ENCODE measurements around the gene BACH2. TPM values are rescaled to one million over a fixed set of nuclear protein-coding genes. Genes with fewer than 3 reads are reported as not detected.

BACH2 gene
- total RNA-seq, 2 donors from 2014 or later = 5.2 to 5.7 TPM

GRCh38 chr6:90250405-90250804 lies 46.2 kb downstream of the BACH2 start:
- no peak for TF ChIP-seq CTCF (IDR thresholded peaks at IDR 0.05)
- no peak for TF ChIP-seq POLR2A (IDR thresholded peaks at IDR 0.05)
- TF ChIP-seq POLR2AphosphoS5 (IDR thresholded peaks at IDR 0.05) = no peak
- Histone ChIP-seq H3K27ac (no peak overlapping the region), H3K4me1 (replicated peaks) (no peaks in the 10 kb centered on the region), H3K27me3 (replicated peaks; ENCODE audit: insufficient read depth) (no peaks in the 10 kb centered on the region), H3K9me3 (no peaks in the 10 kb centered on the region), H3K36me3 (no peaks in the 10 kb centered on the region), H3K4me3 (no peak overlapping the region)
- WGBS = 90% methylated on average over 2 of the region's 2 CpGs
- DNase-seq (ENCODE audit: low spot score) = no peak
- intact Hi-C loops (cut with DNase I) = no loop called here

GRCh38 chr6:90249458-90249857 lies 47.2 kb downstream of the BACH2 start:
- 97% methylated on average over 8 of the region's 8 CpGs for whole genome bisulfite sequencing
- intact Hi-C loops (cut with DNase I) = no loop called here
- Histone ChIP-seq H3K4me1 (replicated peaks) (no peaks in the 10 kb centered on the region), H3K4me3 (no peak overlapping the region), H3K27ac (no peak overlapping the region), H3K9me3 (no peaks in the 10 kb centered on the region), H3K27me3 (replicated peaks; ENCODE audit: insufficient read depth) (no peaks in the 10 kb centered on the region), H3K36me3 (no peaks in the 10 kb centered on the region)
- no peak for DNase-seq (ENCODE audit: low spot score)
- no peak for TF ChIP-seq CTCF (IDR thresholded peaks at IDR 0.05)
- TF ChIP-seq POLR2A (IDR thresholded peaks at IDR 0.05) = no peak
- no peak for TF ChIP-seq POLR2AphosphoS5 (IDR thresholded peaks at IDR 0.05)

GRCh38 chr6:90249034-90249433 lies 47.6 kb downstream of the BACH2 start:
- H3K36me3 ChIP-seq = no peaks in the 10 kb centered on the region
- no peaks in the 10 kb centered on the region for H3K9me3 ChIP-seq
- H3K4me1 ChIP-seq (replicated peaks) = no peaks in the 10 kb centered on the region
- H3K27me3 ChIP-seq (replicated peaks; ENCODE audit: insufficient read depth) = no peaks in the 10 kb centered on the region
- H3K27ac ChIP-seq = no peak overlapping the region
- DNase-seq (ENCODE audit: low spot score) = no peak
- TF ChIP-seq POLR2A (IDR thresholded peaks at IDR 0.05) = no peak
- no peak overlapping the region for H3K4me3 ChIP-seq
- intact Hi-C loops (cut with DNase I) = no loop called here

GRCh38 chr6:90247262-90247661 lies 49.4 kb downstream of the BACH2 start:
- intact Hi-C loops (cut with DNase I) = no loop called here
- no peaks in the 10 kb centered on the region for H3K36me3 ChIP-seq
- no peaks in the 10 kb centered on the region for H3K9me3 ChIP-seq
- no peak overlapping the region for H3K27ac ChIP-seq
- DNase-seq (ENCODE audit: low spot score) = no peak
- no peaks in the 10 kb centered on the region for H3K4me1 ChIP-seq (replicated peaks)
- H3K4me3 ChIP-seq = no peak overlapping the region
- H3K27me3 ChIP-seq (replicated peaks; ENCODE audit: insufficient read depth) = no peaks in the 10 kb centered on the region
- TF ChIP-seq CTCF (IDR thresholded peaks at IDR 0.05) (no peak), POLR2AphosphoS5 (IDR thresholded peaks at IDR 0.05) (no peak)

GRCh38 chr6:90241229-90241880 lies 55.3 kb downstream of the BACH2 start:
- TF ChIP-seq POLR2A (IDR thresholded peaks at IDR 0.05) = no peak
- TF ChIP-seq CTCF (IDR thresholded peaks at IDR 0.05) = no peak
- TF ChIP-seq POLR2AphosphoS5 (IDR thresholded peaks at IDR 0.05) = no peak
- DNase-seq (ENCODE audit: low spot score) = no peak
- WGBS = 72% methylated on average over 3 of the region's 3 CpGs
- H3K27ac ChIP-seq = no peak overlapping the region
- H3K36me3 ChIP-seq = no peaks in the 10 kb centered on the region
- intact Hi-C loops (cut with DNase I) = no loop called here
- H3K27me3 ChIP-seq (replicated peaks; ENCODE audit: insufficient read depth) = no peaks in the 10 kb centered on the region
- no peaks in the 10 kb centered on the region for H3K4me1 ChIP-seq (replicated peaks)
- H3K9me3 ChIP-seq = no peaks in the 10 kb centered on the region
- no peak overlapping the region for H3K4me3 ChIP-seq
